Colon (tissue), 2 donors: ENCODE results near the gene POLR2E.

ENCODE experiments used
- FAIRE-seq: peaks from 2 replicates; lab custom pipeline; 2012; peaks lifted over from hg19 to GRCh38; lab: Jason Lieb, UNC
- donor health status: control.
- donor health status: control.

The POLR2E gene

GRCh38 chr19:1110809-1111640 is 15.8 kb upstream of the POLR2E start:
- FAIRE-seq = no peak

DNA sequence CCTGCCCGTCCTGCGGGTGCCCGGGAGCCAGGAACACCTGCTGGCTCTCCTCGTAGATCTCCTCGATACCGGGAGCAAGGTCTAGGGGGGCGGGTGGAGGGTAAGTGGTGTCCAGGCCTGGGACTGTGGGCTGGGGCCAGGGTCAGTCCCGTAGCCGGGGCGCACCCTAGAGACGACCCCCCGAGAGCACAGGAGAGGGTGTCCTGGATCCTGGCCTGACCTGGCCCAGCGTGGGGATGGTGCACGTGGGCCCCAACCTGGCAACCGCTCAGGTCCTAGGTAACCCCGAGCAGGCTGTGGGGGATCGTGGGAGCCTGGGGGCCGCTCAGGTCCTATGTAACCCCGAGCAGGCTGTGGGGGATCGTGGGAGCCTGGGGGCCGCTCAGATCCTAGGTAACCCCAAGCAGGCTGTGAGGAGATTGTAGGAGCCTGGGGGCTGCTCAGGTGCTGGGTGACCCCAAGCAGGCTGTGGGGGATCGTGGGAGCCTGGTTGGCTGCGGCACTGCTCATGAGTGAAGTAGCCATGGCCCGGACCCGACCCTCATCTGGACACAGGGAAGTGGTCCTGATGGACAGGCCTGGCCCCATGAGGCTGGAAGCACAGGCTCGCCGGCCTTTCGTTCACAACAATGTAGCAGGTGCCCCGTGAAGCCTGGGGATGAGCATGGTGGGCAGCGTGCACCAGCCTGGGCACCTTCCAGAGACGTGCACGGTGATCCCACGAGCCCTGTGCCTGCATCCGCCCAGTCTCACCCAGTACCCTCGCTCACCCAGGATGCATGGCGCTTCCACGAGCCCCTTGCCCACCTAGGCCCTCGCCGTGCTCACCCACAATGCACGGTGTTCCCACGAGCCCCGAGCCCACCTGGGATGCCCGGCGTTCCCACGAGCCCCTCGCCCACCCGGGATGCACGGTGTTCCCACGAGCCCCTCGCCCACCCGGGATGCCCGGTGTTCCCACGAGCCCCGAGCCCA is 14.8 kb upstream of the POLR2E start:
- FAIRE-seq = no peak

DNA sequence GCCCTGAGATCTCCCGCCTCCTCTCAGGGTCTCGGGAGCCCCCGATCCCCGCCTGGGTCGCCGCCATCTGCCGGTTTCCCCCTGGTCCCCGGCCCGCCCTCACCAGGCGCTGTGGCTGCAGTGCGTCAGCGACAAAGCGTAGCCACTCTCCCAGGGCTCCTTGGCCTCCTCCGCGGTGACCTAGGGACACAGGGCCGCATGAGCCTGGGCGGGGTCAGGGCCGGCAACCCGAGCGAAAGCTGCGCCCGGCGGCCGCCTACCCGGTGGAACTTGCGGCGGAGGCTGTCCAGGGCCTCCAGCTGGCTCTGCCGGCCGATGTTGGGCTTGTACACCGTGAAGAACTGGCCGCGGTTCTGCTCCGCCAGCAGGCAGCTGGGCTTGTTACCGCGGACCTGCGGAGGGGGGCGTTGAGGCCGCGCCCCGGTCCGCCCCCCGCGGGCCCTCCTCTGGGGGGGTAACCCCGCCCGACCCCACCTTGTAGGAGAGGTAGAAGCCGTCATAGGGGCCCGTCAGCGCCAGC is 13.9 kb upstream of the POLR2E start:
- no peak for FAIRE-seq

DNA sequence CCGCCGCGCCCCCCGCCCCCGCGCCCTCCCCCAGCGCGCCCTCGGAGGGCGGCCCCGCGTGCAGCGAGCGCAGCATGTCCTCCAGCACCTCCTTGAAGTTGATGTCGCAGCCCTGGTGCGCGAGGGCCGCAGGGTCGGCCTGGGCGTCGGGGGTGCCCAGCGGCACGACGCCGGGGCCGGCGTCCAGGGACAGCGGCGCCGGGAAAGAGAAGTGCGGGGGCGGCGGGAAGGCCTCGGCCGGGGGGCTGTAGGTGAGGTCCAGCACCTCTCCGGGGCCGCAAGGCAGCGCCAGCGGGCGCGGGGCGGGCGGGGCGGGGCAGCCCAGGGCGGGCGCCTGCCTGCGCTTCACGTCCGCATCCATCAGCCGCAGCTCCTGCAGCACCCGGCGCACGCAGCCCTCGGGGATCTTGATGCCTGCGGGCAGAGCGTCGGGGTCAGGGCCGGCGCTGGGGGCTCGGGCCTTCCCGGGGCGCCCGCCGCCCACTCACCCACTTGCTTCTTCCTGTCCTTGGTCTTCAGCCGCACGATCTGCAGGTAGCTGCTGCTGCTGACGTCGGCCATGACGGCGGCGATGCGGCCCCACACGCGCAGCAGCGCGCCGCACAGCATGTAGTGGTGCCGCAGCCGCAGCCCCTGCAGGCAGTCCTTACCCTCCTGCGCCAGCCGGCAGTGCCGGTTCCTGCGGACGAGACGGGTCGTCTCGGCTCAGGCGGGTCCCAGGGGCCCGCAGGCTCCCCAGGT is 13.3 kb upstream of the POLR2E start:
- no peak for FAIRE-seq

DNA sequence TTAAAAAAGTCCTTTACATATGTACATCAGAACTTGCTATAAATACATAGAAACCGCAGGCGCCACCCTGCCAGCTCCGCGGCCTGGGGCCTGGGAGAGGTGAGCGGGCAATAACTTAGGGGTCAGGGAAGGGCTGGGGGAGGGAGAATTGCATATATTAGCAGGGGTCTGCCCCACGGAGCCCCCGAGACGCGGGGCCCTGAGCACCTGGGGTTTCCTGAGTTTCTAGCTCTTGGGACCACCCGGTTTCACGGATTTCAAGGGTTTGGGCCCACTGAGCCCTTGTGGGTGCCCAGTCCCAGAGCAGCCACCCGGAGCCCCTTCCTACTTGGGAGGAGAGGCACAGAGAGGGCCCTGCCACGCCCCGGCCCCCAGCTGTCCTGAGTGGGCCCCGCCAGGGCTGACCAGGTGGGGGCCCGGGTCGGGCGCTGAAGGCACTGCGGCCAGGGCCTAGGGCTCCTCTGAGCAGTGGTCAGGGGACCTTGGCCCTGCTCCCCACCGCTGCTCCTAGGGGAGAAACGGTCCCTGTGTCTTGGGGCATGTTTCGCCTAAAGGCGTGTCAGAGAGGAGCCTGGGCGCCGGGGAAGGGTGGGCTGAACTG is 12.6 kb upstream of the POLR2E start:
- no peak for FAIRE-seq

- no peak for FAIRE-seq
Measured at GRCh38 chr19:1106841-1107660, 11.9 kb upstream of the POLR2E start.

GRCh38 chr19:1105873-1106840 is 11.0 kb upstream of the POLR2E start:
- FAIRE-seq = no peak

GRCh38 chr19:1105008-1105872 is 10.1 kb upstream of the POLR2E start:
- no peak for FAIRE-seq

DNA sequence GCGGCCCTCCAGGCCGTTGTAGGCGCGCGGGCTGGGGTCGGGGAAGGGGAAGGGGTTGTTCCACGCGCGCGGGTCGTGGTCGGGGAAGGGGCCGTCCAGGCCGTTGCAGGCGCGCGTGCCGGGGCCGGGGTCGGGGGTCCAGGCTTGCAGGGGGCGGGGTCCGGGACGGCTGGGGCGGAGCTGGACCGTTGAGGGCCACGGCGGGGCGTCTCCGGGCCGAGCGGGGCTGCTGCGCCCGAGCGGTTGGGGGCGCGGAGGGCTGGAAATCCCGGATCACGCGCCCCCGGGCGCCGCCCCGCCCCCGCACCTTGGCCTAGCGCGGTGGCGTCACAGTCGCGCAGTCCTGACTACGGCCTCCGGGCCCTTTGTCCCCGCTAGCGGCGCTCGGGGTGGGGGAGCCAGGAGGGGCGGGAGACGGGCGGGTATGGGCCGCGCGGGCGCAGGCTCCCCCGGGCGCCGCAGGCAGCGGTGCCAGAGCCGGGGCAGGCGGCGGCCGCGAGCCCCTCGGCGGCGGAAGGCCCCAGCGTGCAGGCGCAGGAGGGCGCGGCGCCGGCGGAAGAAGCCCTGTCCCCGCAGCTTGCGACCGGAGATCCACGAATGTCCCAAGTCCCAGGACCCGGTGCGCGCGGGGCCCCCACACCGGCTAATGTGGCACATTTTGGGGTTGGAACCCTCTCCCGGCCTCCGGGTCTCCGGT is 9.3 kb upstream of the POLR2E start:
- no peak for FAIRE-seq

GRCh38 chr19:1103708-1104310 is 8.6 kb upstream of the POLR2E start, which contains the start of gene GPX4:
GPX4 (plus strand) TSS chr19:1103994; CDS start chr19:1104044, 50 bp downstream.
- peak; percentile 55 for FAIRE-seq

DNA sequence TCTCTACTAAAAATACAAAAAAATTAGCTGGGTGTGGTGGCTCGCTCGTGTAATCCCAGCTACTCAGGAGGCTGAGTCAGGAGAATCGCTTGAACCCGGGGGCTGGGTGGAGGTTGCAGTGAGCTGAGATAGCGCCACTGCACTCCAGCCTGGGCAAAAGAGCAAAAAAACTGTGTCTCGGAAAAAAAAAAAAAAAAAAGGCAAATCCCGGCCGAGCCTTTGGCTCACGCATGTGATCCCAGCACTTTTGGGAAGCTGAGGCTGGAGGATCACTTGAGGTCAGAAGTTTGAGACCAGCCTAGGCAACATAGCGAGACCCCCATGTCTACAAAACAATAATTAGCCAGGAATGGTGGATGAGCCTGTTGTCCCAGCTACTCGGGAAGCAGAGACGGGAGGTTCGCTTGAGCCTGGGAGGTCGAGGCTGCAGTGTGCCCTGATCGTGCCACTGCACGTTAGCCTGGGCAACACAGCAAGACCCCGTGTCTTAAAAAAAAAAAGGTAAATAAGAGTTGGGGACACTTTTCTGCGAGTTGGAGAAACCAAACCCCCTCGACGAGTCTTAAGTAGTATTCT is 8.0 kb upstream of the POLR2E start:
- no peak for FAIRE-seq

DNA sequence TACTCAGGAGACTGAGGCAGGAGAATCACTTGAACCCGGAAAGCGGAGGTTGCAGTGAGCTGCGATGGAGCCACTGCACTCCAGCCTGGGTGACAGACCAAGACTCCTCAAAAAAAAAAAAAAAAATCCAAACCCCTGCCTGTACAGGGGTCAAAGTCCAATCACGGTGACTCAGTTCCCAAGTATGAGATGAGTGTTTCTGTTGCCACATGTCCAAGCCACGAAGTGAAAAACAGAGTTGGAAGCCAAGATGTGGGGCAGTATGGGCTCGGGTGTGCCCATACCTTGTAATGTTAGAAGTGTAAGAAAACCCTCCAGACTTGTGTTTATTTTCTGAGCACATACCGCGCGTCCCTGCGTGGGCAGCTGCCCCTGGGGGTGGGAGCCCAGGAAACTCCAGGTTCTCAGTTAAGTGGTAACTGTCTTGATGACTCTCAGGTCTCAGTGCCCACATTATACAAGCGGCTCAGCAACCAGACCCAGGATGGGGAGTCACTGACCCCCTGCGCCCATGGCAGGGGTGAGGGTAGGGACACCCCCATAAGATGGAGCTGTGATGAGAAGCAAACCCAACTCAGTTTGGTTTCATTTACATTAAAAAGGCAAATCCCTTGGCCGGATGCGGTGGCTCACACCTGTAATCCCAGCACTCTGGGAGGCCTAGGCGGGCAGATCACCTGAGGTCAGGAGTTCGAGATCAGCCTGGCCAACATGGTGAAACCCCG is 7.4 kb upstream of the POLR2E start:
- no peak for FAIRE-seq

- FAIRE-seq = no peak
Measured at GRCh38 chr19:1101337-1101698, 6.1 kb upstream of the POLR2E start.

- no peak for FAIRE-seq
Measured at GRCh38 chr19:1098177-1099051, 3.2 kb upstream of the POLR2E start.

DNA sequence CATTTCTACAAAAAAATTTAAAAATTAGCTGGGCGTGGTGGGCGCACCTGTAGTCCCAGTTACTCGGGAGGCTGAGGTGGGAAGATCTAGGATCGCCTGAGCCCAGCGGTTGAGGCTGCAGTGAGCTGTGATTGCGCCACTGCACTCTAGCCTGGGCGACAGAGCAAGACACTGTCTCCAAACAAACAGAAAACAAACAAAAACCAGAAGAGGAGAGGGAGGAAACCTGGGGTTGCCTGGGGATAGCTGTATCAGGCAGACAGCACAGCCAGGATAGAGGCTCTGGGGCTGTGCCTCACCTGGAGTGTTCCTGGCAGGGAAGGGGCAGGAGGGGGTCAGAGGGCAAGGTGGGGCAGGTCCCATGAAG is 2.6 kb upstream of the POLR2E start:
- FAIRE-seq = no peak

- FAIRE-seq = no peak
Measured at GRCh38 chr19:1094655-1094977, 559 bp downstream of the POLR2E start.
